Tibial nerve (tissue), 4 donors: ENCODE data around the gene DNM3. TPM values are rescaled to one million over a fixed set of nuclear protein-coding genes. Genes with fewer than 3 reads are reported as not detected.
"Not testable (repeated sequence)": the region's sequence is repeated elsewhere in the genome, so short reads cannot be mapped to it uniquely, and the experiment has no call there.

Experiments
- DNase-seq, 2 donors: peaks; one replicate each; pipeline ENCODE4 v3.0.0-alpha.2; 2019; ENCODE audit warnings: low spot score in 2 of 2
- H3K27ac ChIP-seq, 4 donors: fragments of 200-600 bp; sonication (generic) in 3 of 4; one replicate each; pipeline ENCODE4 v1.5.1; 2017 to 2019; ENCODE audit warnings: mild to moderate bottlenecking in 1 of 4
- H3K27me3 ChIP-seq, 2 donors: fragments of 200-600 bp; sonication (generic) in 1 of 2; one replicate each; pipeline versions ENCODE4 v1.5.1 to v1.6.0; 2017 to 2019
- H3K36me3 ChIP-seq, 3 donors: fragments of 200-600 bp; sonication (generic); one replicate each; pipeline ENCODE4 v1.5.1; 2018 to 2019
- H3K4me1 ChIP-seq, 4 donors: fragments of 200-600 bp; sonication (generic) in 3 of 4; one replicate each; pipeline ENCODE4 v1.5.1; 2017 to 2019
- H3K4me3 ChIP-seq, 4 donors: fragments of 200-600 bp; sonication (generic) in 3 of 4; one replicate each; pipeline ENCODE4 v1.5.1; 2017 to 2019; ENCODE audit warnings: mild to moderate bottlenecking in 1 of 4, moderate library complexity in 1 of 4
- H3K9me3 ChIP-seq, 4 donors: fragments of 200-600 bp; sonication (generic) in 3 of 4; one replicate each; pipeline ENCODE4 v1.5.1; 2017 to 2019
- EP300 ChIP-seq, 2 donors: sonication (generic); formaldehyde crosslinking; IDR thresholded peaks; one replicate each; pipeline ENCODE4 v1.6.1; 2017; ENCODE audit warnings: antibody characterized with exemption in 2 of 2, mild to moderate bottlenecking in 1 of 2
- POLR2A ChIP-seq, 2 donors: fragments of 450-650 bp; IDR thresholded peaks; one replicate each; pipeline ENCODE4 v1.6.1; 2017; ENCODE audit warnings: antibody characterized with exemption in 2 of 2, mild to moderate bottlenecking in 2 of 2, moderate library complexity in 2 of 2
- WGBS, 2 donors: methylation state at CpG; one replicate each; pipeline ENCODE4 v1.1.5; 2018; 5-methylcytosine and 5-hydroxymethylcytosine counted together
- total RNA-seq, 4 donors: library from RNA; depleted of rRNA; stranded (reverse); fragments of >200 nt; gene quantifications; one replicate each; pipeline ENCODE4 v1.1.0, GENCODE V29; 2016
- TF ChIP-seq, protein P1 (sequence below), 5 experiments: fragments of 200-600 bp in 3 of 5; fragments of 450-650 bp in 2 of 5; sonication (generic) in 3 of 5; IDR thresholded peaks; one replicate each; pipeline ENCODE4 v1.5.1; 2016 to 2019; ENCODE audit warnings: antibody characterized with exemption in 5 of 5, mild to moderate bottlenecking in 3 of 5, moderate library complexity in 2 of 5

The DNM3 gene
- total RNA-seq, 4 donors from 2014 or later: 9.8 to 15.3 (median 12.3) TPM

DNA sequence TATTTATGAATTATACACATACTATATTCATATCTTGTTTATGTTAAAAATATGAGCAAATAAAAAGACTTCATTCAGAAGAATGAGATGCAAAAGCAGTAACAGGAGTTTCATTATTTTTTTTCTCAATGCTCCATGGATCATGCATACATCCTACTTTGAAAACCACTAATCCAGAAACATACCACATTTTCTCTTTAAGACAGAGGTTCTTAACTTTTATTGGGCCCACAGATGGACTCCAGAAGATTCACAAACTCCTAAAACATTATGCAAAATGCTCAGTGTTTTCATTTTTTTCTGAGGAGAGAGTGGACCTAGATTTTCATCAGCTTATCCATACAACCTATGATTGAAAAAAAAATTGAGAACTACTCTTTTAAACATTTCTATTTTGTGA is 227.8 kb downstream of the DNM3 start:
- Histone ChIP-seq H3K9me3 (no peaks in the 10 kb centered on the region), H3K4me1 (peaks cover 0 to 3% (median 0%) of the 10 kb centered on the region in 4 donors), H3K27me3 (no peaks in the 10 kb centered on the region), H3K27ac (peak overlapping the region in 1 of 4 donors; percentile 76), H3K36me3 (no peaks in the 10 kb centered on the region), H3K4me3 (no peak overlapping the region)
- TF ChIP-seq POLR2A (IDR thresholded peaks at IDR 0.05) (no peak), EP300 (IDR thresholded peaks at IDR 0.05) (no peak)
- TF ChIP-seq, protein P1, sequence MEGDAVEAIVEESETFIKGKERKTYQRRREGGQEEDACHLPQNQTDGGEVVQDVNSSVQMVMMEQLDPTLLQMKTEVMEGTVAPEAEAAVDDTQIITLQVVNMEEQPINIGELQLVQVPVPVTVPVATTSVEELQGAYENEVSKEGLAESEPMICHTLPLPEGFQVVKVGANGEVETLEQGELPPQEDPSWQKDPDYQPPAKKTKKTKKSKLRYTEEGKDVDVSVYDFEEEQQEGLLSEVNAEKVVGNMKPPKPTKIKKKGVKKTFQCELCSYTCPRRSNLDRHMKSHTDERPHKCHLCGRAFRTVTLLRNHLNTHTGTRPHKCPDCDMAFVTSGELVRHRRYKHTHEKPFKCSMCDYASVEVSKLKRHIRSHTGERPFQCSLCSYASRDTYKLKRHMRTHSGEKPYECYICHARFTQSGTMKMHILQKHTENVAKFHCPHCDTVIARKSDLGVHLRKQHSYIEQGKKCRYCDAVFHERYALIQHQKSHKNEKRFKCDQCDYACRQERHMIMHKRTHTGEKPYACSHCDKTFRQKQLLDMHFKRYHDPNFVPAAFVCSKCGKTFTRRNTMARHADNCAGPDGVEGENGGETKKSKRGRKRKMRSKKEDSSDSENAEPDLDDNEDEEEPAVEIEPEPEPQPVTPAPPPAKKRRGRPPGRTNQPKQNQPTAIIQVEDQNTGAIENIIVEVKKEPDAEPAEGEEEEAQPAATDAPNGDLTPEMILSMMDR (IDR thresholded peaks at IDR 0.05): no peak
- DNase-seq: no peak

DNA sequence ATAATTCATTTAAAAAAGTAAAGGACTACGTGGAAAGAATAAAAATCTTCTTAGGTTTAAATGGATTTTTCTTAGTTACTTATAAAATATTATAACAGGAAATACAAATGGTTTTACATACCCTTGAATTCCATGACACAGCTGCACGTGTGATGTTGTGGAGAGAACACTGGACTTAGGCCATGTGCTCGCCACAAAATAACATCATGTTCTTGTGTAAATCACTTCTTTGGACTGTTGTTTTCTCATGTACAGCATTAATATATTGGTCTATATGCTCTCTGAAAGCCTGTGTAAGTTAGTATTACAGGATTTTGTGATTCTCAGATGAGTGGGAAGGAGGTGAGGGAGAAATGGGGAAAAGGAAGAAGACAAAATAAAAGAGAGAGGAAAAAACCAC is 228.2 kb downstream of the DNM3 start:
- 42 to 45% methylated on average over 3 of the region's 3 CpGs for WGBS, 2 donors
- H3K36me3 ChIP-seq: no peaks in the 10 kb centered on the region
- no peaks in the 10 kb centered on the region for H3K27me3 ChIP-seq
- no peak for DNase-seq
- no peak overlapping the region for H3K4me3 ChIP-seq
- TF ChIP-seq, protein P1 (IDR thresholded peaks at IDR 0.05): no peak
- TF ChIP-seq POLR2A (IDR thresholded peaks at IDR 0.05): no peak
- no peak for TF ChIP-seq EP300 (IDR thresholded peaks at IDR 0.05)
- H3K27ac ChIP-seq: peak overlapping the region in 2 of 4 donors; percentile 48 to 76
- peaks cover 0 to 3% (median 0%) of the 10 kb centered on the region in 4 donors for H3K4me1 ChIP-seq
- no peaks in the 10 kb centered on the region for H3K9me3 ChIP-seq

DNA sequence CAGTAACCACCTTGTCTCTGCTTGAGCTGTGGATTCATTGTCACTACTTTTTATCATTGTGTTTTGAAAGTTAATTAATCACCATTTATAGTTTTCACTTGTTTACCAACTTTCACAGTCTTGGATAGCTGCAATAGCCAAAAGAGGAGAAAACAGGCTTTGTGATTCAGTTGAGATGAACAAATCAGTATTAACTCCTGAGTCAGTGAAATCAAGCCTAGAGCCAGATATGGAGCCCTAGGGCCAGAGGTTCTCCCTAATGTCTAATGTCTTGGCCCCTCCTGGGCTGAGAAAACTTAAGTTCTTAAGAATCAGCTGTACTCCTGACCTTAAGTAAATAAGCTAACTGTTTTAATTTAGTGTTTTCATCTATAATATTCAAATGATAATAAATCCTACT is 228.8 kb downstream of the DNM3 start:
- Histone ChIP-seq H3K36me3 (no peaks in the 10 kb centered on the region), H3K27me3 (no peaks in the 10 kb centered on the region), H3K4me3 (no peak overlapping the region), H3K27ac (peak overlapping the region in 2 of 4 donors; percentile 48 to 76), H3K9me3 (no peaks in the 10 kb centered on the region), H3K4me1 (peaks cover 0 to 3% (median 0%) of the 10 kb centered on the region in 4 donors)
- DNase-seq: no peak
- TF ChIP-seq, protein P1 (IDR thresholded peaks at IDR 0.05): no peak
- TF ChIP-seq POLR2A (IDR thresholded peaks at IDR 0.05) (no peak), EP300 (IDR thresholded peaks at IDR 0.05) (no peak)

DNA sequence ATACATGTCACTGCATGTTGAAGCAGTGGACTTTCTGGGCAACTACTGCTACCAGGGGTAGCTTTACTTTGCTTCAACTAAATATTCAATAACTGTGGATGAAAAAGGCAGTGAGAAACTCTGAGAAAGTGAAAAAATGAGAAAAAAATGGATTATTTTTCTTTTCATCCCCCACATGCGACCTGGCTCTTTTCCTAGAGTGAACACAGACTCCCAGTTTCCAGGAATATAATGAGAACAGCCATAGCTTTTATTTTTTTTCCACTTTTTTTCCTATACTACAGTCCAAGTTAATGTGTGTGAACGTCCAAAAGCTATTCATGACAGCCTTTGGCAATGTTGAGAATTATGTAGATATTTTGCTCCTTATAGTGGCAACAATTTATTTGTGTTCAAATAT is 230.4 kb downstream of the DNM3 start:
- Histone ChIP-seq H3K27ac (peak overlapping the region in 2 of 4 donors; percentile 38 to 44), H3K9me3 (no peaks in the 10 kb centered on the region), H3K4me1 (peaks cover 0 to 3% (median 0%) of the 10 kb centered on the region in 4 donors), H3K4me3 (no peak overlapping the region), H3K36me3 (no peaks in the 10 kb centered on the region), H3K27me3 (no peaks in the 10 kb centered on the region)
- no peak for DNase-seq
- 25 to 30% methylated on average over 2 of the region's 2 CpGs for WGBS, 2 donors
- TF ChIP-seq POLR2A (IDR thresholded peaks at IDR 0.05): no peak
- TF ChIP-seq, protein P1 (IDR thresholded peaks at IDR 0.05): no peak

DNA sequence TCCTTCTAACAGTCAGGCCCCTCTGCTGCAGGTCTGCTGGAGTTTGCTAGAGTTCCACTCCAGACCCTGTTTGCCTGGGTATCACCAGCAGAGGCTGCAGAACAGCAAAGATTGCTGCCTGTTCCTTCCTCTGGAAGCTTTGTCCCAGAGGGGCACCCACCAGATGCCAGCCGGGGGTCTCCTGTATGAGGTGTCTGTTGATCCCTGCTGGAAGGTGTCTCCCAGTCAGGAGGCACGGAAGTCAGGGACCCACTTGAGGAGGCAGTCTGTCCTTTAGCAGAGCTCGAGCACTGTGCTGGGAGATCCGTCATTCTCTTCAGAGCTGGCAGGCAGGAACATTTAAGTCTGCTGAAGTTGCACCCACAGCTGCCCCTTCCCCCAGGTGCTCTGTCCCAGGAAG is 238.6 kb downstream of the DNM3 start:
- WGBS, 2 donors: 87 to 100% methylated on average over 3 to 4 of the region's 4 CpGs
- not testable (repeated sequence) for H3K27me3 ChIP-seq, H3K9me3 ChIP-seq, H3K27ac ChIP-seq, DNase-seq, H3K4me1 ChIP-seq, H3K4me3 ChIP-seq
- H3K36me3 ChIP-seq: peaks cover 0 to 10% (median 0%) of the 10 kb centered on the region in 3 donors

DNA sequence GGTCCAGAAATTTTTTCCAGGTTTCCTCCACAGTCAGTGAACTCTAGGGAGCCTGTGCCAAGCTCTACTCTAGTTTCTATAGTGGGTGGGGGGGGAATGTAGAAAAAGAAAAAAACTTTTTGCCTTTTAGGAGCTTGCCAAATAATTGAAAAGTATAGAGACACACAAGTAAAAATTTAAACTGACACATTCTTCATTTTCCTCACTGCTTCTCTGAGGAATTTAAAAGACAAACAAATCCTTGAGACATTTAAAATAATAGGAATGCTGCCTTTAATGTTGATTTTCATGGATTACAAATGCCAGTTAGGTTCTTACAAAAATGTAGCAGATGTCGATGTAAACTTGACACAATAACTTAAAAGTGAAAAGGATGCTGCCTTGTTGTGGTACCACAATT is 241.9 kb downstream of the DNM3 start:
- Histone ChIP-seq H3K4me1 (peaks cover 0 to 6% (median 0%) of the 10 kb centered on the region in 4 donors), H3K36me3 (peaks cover 0 to 10% (median 0%) of the 10 kb centered on the region in 3 donors), H3K9me3 (no peaks in the 10 kb centered on the region), H3K27me3 (no peaks in the 10 kb centered on the region), H3K27ac (no peak overlapping the region), H3K4me3 (no peak overlapping the region)
- TF ChIP-seq, protein P1 (IDR thresholded peaks at IDR 0.05): no peak
- DNase-seq: no peak
- WGBS, 2 donors: 68 to 72% methylated on average over 1 of the region's 1 CpG
